ENCODE data around the gene IRAK2.
"Not testable (repeated sequence)": the region's sequence is repeated elsewhere in the genome, so short reads cannot be mapped to it uniquely, and the experiment has no call there.

Gene IRAK2

GRCh38 chr3:10149226-10149625, 15.5 kb upstream of the IRAK2 start:
- Mint-ChIP-seq H3K27ac (peak overlapping the region; percentile 91), H3K9me3 (no peaks in the 10 kb centered on the region), H3K27me3 (no peaks in the 10 kb centered on the region), H3K4me1 (ENCODE audit: low read depth) (peaks cover 27% of the 10 kb centered on the region), H3K4me3 (peak overlapping the region; percentile 40), H3K36me3 (ENCODE audit: low read depth) (peaks cover 82% of the 10 kb centered on the region)
- intact Hi-C loops (cut with micrococcal nuclease) = no loop called here

- Mint-ChIP-seq H3K4me1 (ENCODE audit: low read depth) (peaks cover 27% of the 10 kb centered on the region), H3K27ac (peak overlapping the region; percentile 91), H3K4me3 (no peak overlapping the region), H3K27me3 (no peaks in the 10 kb centered on the region), H3K9me3 (no peaks in the 10 kb centered on the region), H3K36me3 (ENCODE audit: low read depth) (peaks cover 95% of the 10 kb centered on the region)
- intact Hi-C loops (cut with micrococcal nuclease) = no loop called here
Measured at GRCh38 chr3:10150987-10151386, 13.7 kb upstream of the IRAK2 start.

GRCh38 chr3:10154335-10155122, 10.2 kb upstream of the IRAK2 start:
- intact Hi-C loops (cut with micrococcal nuclease) = no loop called here
- Mint-ChIP-seq H3K4me3 (no peak overlapping the region), H3K27ac (no peak overlapping the region), H3K36me3 (ENCODE audit: low read depth) (peaks cover 66% of the 10 kb centered on the region), H3K27me3 (no peaks in the 10 kb centered on the region), H3K9me3 (no peaks in the 10 kb centered on the region), H3K4me1 (ENCODE audit: low read depth) (peaks cover 10% of the 10 kb centered on the region)

- peaks cover 60% of the 10 kb centered on the region for H3K36me3 Mint-ChIP-seq (ENCODE audit: low read depth)
- no peaks in the 10 kb centered on the region for H3K9me3 Mint-ChIP-seq
- intact Hi-C loops (cut with micrococcal nuclease) = no loop called here
- no peak overlapping the region for H3K27ac Mint-ChIP-seq
- H3K4me3 Mint-ChIP-seq = no peak overlapping the region
- H3K4me1 Mint-ChIP-seq (ENCODE audit: low read depth) = peaks cover 6% of the 10 kb centered on the region
- no peaks in the 10 kb centered on the region for H3K27me3 Mint-ChIP-seq
Measured at GRCh38 chr3:10155123-10155472, 9.6 kb upstream of the IRAK2 start.

GRCh38 chr3:10155658-10156057, 9.1 kb upstream of the IRAK2 start:
- H3K27me3 Mint-ChIP-seq = no peaks in the 10 kb centered on the region
- no peaks in the 10 kb centered on the region for H3K9me3 Mint-ChIP-seq
- H3K4me3 Mint-ChIP-seq = no peak overlapping the region
- H3K36me3 Mint-ChIP-seq (ENCODE audit: low read depth) = peaks cover 55% of the 10 kb centered on the region
- H3K4me1 Mint-ChIP-seq (ENCODE audit: low read depth) = peaks cover 3% of the 10 kb centered on the region
- intact Hi-C loops (cut with micrococcal nuclease) = no loop called here
- H3K27ac Mint-ChIP-seq = no peak overlapping the region

GRCh38 chr3:10157031-10157430, 7.7 kb upstream of the IRAK2 start:
- H3K27ac Mint-ChIP-seq = no peak overlapping the region
- intact Hi-C loops (cut with micrococcal nuclease) = no loop called here
- H3K27me3 Mint-ChIP-seq = no peaks in the 10 kb centered on the region
- peaks cover 7% of the 10 kb centered on the region for H3K4me1 Mint-ChIP-seq (ENCODE audit: low read depth)
- no peaks in the 10 kb centered on the region for H3K9me3 Mint-ChIP-seq
- H3K36me3 Mint-ChIP-seq (ENCODE audit: low read depth) = peaks cover 41% of the 10 kb centered on the region
- no peak overlapping the region for H3K4me3 Mint-ChIP-seq

- H3K27ac Mint-ChIP-seq; H3K9me3 Mint-ChIP-seq; H3K4me1 Mint-ChIP-seq (ENCODE audit: low read depth); H3K4me3 Mint-ChIP-seq; H3K27me3 Mint-ChIP-seq; intact Hi-C loops (cut with micrococcal nuclease): not testable (repeated sequence)
- peaks cover 26% of the 10 kb centered on the region for H3K36me3 Mint-ChIP-seq (ENCODE audit: low read depth)
Measured at GRCh38 chr3:10158555-10158954, 6.2 kb upstream of the IRAK2 start.

GRCh38 chr3:10160346-10160745, 4.4 kb upstream of the IRAK2 start:
- no peaks in the 10 kb centered on the region for H3K27me3 Mint-ChIP-seq
- no peak overlapping the region for H3K27ac Mint-ChIP-seq
- H3K4me1 Mint-ChIP-seq (ENCODE audit: low read depth) = peaks cover 7% of the 10 kb centered on the region
- no peak overlapping the region for H3K4me3 Mint-ChIP-seq
- H3K9me3 Mint-ChIP-seq = no peaks in the 10 kb centered on the region
- intact Hi-C loops (cut with micrococcal nuclease) = no loop called here
- H3K36me3 Mint-ChIP-seq (ENCODE audit: low read depth) = peaks cover 8% of the 10 kb centered on the region

- peak overlapping the region; percentile 64 for H3K27ac Mint-ChIP-seq
- intact Hi-C loops (cut with micrococcal nuclease) = no loop called here
- H3K27me3 Mint-ChIP-seq = no peaks in the 10 kb centered on the region
Measured at GRCh38 chr3:10160925-10161324, 3.8 kb upstream of the IRAK2 start.

GRCh38 chr3:10162185-10162584, 2.5 kb upstream of the IRAK2 start:
- intact Hi-C loops (cut with micrococcal nuclease) = no loop called here
- H3K9me3 Mint-ChIP-seq = no peaks in the 10 kb centered on the region
- peaks cover 18% of the 10 kb centered on the region for H3K4me1 Mint-ChIP-seq (ENCODE audit: low read depth)
- no peak overlapping the region for H3K4me3 Mint-ChIP-seq
- no peaks in the 10 kb centered on the region for H3K36me3 Mint-ChIP-seq (ENCODE audit: low read depth)
- no peaks in the 10 kb centered on the region for H3K27me3 Mint-ChIP-seq
- peak overlapping the region; percentile 64 for H3K27ac Mint-ChIP-seq

More at GRCh38 chr3:10160925-10161324, 3.8 kb upstream of the IRAK2 start:
- Mint-ChIP-seq H3K4me3 (no peak overlapping the region), H3K4me1 (ENCODE audit: low read depth) (peaks cover 7% of the 10 kb centered on the region), H3K9me3 (no peaks in the 10 kb centered on the region), H3K36me3 (ENCODE audit: low read depth) (peaks cover 2% of the 10 kb centered on the region)

GRCh38 chr3:10164201-10164545, 546 bp upstream of the IRAK2 start:
- H3K36me3 Mint-ChIP-seq (ENCODE audit: low read depth); H3K27me3 Mint-ChIP-seq; H3K27ac Mint-ChIP-seq; H3K9me3 Mint-ChIP-seq: not testable (repeated sequence)
- intact Hi-C loops (cut with micrococcal nuclease) = loop anchor here (2.0 kb wide), 1 partner anchor 61 kb away; no protein-coding TSS in a partner anchor
- Mint-ChIP-seq H3K4me1 (ENCODE audit: low read depth) (peaks cover 20% of the 10 kb centered on the region), H3K4me3 (peak overlapping the region; percentile 85)

- intact Hi-C loops (cut with micrococcal nuclease) = no loop called here
- no peaks in the 10 kb centered on the region for H3K27me3 Mint-ChIP-seq
- H3K4me3 Mint-ChIP-seq = no peak overlapping the region
- H3K36me3 Mint-ChIP-seq (ENCODE audit: low read depth) = peaks cover 10% of the 10 kb centered on the region
- H3K9me3 Mint-ChIP-seq = peaks cover 11% of the 10 kb centered on the region
- H3K27ac Mint-ChIP-seq = peak overlapping the region; percentile 80
- peaks cover 30% of the 10 kb centered on the region for H3K4me1 Mint-ChIP-seq (ENCODE audit: low read depth)
Measured at GRCh38 chr3:10166213-10166604, 1.5 kb downstream of the IRAK2 start.

- no peaks in the 10 kb centered on the region for H3K27me3 Mint-ChIP-seq
- intact Hi-C loops (cut with micrococcal nuclease) = no loop called here
- H3K9me3 Mint-ChIP-seq = peaks cover 11% of the 10 kb centered on the region
- no peak overlapping the region for H3K27ac Mint-ChIP-seq
- H3K36me3 Mint-ChIP-seq (ENCODE audit: low read depth) = peaks cover 10% of the 10 kb centered on the region
- no peak overlapping the region for H3K4me3 Mint-ChIP-seq
- H3K4me1 Mint-ChIP-seq (ENCODE audit: low read depth) = peaks cover 30% of the 10 kb centered on the region
Measured at GRCh38 chr3:10169000-10169496, 4.3 kb downstream of the IRAK2 start.

- intact Hi-C loops (cut with micrococcal nuclease) = no loop called here
- peak overlapping the region; percentile 30 for H3K27ac Mint-ChIP-seq
- peaks cover 11% of the 10 kb centered on the region for H3K9me3 Mint-ChIP-seq
- peaks cover 35% of the 10 kb centered on the region for H3K4me1 Mint-ChIP-seq (ENCODE audit: low read depth)
- peaks cover 10% of the 10 kb centered on the region for H3K36me3 Mint-ChIP-seq (ENCODE audit: low read depth)
- H3K4me3 Mint-ChIP-seq = no peak overlapping the region
- no peaks in the 10 kb centered on the region for H3K27me3 Mint-ChIP-seq
Measured at GRCh38 chr3:10170915-10171478, 6.3 kb downstream of the IRAK2 start.
